Activated T-helper 9 cell treated with anti-CD3 and anti-CD28 coated beads, Interleukin-2, amount 50 U/mL, for 16 hours (primary cell): ENCODE results near the gene LRRC18.

Source experiments
- DNase-seq: peaks from one replicate; pipeline ENCODE4 v3.0.0-alpha.2; 2020; ENCODE audit warnings: low read depth

LRRC18 gene

GRCh38 chr10:48880016-48880705 lies 59.5 kb downstream of the LRRC18 start:
- no peak for DNase-seq

- no peak for DNase-seq
These were observed 60.2 kb downstream of the LRRC18 start for GRCh38 chr10:48879451-48879850.

GRCh38 chr10:48878091-48878490 lies 61.5 kb downstream of the LRRC18 start:
- no peak for DNase-seq

GRCh38 chr10:48872234-48872633 lies 67.4 kb downstream of the LRRC18 start:
- DNase-seq: no peak
